Limb (tissue), 2 donors: ENCODE data around the gene MARK3.
A peak's percentile ranks its signal among the peaks of the same experiment; 100 is the strongest.

ENCODE experiments used
- DNase-seq, 2 donors: peaks; one replicate each; pipeline ENCODE4 v3.0.0-alpha.2; 2016; ENCODE audit errors: extremely low spot score in 2 of 2

The MARK3 gene

GRCh38 chr14:103547455-103547940 is 162.3 kb downstream of the MARK3 start:
- DNase-seq, result no peak

- no peak for DNase-seq
These were observed 162.8 kb downstream of the MARK3 start for GRCh38 chr14:103547941-103548462.

GRCh38 chr14:103548463-103549351 is 163.5 kb downstream of the MARK3 start:
- no peak for DNase-seq

GRCh38 chr14:103549361-103550311 is 164.4 kb downstream of the MARK3 start:
- peak in 1 of 2 donors; percentile 34 for DNase-seq

GRCh38 chr14:103550451-103551337 is 165.5 kb downstream of the MARK3 start:
- no peak for DNase-seq

- DNase-seq, result no peak
These were observed 166.1 kb downstream of the MARK3 start for GRCh38 chr14:103551338-103551762.

GRCh38 chr14:103552011-103552845 is 167.0 kb downstream of the MARK3 start:
- no peak for DNase-seq

- no peak for DNase-seq
These were observed 167.6 kb downstream of the MARK3 start for GRCh38 chr14:103552846-103553210.
